C4-2B (cell line): ENCODE data around the gene ABCA6.

Experiments used
- ZFX ChIP-seq: fragments of 450-650 bp; IDR thresholded peaks from 2 replicates; pipeline ENCODE4 v1.6.1; 2017
- TF ChIP-seq, protein P1 (sequence below): fragments of 450-650 bp; conservative IDR thresholded peaks from 2 replicates; pipeline ENCODE4 v1.5.1; 2017; ENCODE audit warnings: mild to moderate bottlenecking

- TF ChIP-seq, protein P1, sequence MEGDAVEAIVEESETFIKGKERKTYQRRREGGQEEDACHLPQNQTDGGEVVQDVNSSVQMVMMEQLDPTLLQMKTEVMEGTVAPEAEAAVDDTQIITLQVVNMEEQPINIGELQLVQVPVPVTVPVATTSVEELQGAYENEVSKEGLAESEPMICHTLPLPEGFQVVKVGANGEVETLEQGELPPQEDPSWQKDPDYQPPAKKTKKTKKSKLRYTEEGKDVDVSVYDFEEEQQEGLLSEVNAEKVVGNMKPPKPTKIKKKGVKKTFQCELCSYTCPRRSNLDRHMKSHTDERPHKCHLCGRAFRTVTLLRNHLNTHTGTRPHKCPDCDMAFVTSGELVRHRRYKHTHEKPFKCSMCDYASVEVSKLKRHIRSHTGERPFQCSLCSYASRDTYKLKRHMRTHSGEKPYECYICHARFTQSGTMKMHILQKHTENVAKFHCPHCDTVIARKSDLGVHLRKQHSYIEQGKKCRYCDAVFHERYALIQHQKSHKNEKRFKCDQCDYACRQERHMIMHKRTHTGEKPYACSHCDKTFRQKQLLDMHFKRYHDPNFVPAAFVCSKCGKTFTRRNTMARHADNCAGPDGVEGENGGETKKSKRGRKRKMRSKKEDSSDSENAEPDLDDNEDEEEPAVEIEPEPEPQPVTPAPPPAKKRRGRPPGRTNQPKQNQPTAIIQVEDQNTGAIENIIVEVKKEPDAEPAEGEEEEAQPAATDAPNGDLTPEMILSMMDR, result no peak
- no peak for TF ChIP-seq ZFX
These were observed 76.6 kb downstream of the ABCA6 start for GRCh38 chr17:69065113-69065512.
